Lower lobe of right lung (tissue), 2 donors: Measurements from ENCODE around the gene ZNF584. TPM values are rescaled to one million over a fixed set of nuclear protein-coding genes. Genes with fewer than 3 reads are reported as not detected.

Source experiments
- ATAC-seq, 2 donors: fragments of 200-7000 bp; cut with Tn5 transposase; one replicate each; pipeline ENCODE4 v1.9.1; 2020 to 2022; ENCODE audit warnings: mild to moderate bottlenecking in 2 of 2, moderate library complexity in 2 of 2
- DNase-seq: peaks from one replicate; pipeline ENCODE4 v3.0.0-alpha.2; 2020
- H3K27ac ChIP-seq: fragments of 200-600 bp; one replicate; pipeline ENCODE4 v1.8.0; 2022
- H3K27me3 ChIP-seq: fragments of 200-600 bp; one replicate; pipeline ENCODE4 v1.8.0; 2022; ENCODE audit warnings: low read depth
- H3K36me3 ChIP-seq: fragments of 200-600 bp; one replicate; pipeline ENCODE4 v1.8.0; 2022; ENCODE audit warnings: mild to moderate bottlenecking
- H3K4me1 ChIP-seq: fragments of 200-600 bp; one replicate; pipeline ENCODE4 v1.8.0; 2022
- H3K4me3 ChIP-seq: fragments of 200-600 bp; one replicate; pipeline ENCODE4 v1.8.0; 2022; ENCODE audit warnings: mild to moderate bottlenecking
- H3K9me3 ChIP-seq: fragments of 200-600 bp; one replicate; pipeline ENCODE4 v1.8.0; 2022
- intact Hi-C: fragments of 100-400 bp; cut with DNase I; formaldehyde crosslinking; loops from one replicate; pipeline ENCODE4 v1.11.0; 2022
- total RNA-seq: library from RNA; stranded (reverse); fragmentation: NEBNext Ultra II Directional; extraction: Animal tissue kit (Norgen Biotek cat#: 25700); gene quantifications from one replicate; pipeline ENCODE4 v1.2.1, GENCODE V29; 2021
- TF ChIP-seq, protein P1 (sequence below): fragments of 200-600 bp; IDR thresholded peaks from one replicate; pipeline ENCODE4 v1.8.0; 2022; ENCODE audit warnings: antibody characterized with exemption, mild to moderate bottlenecking
- donor health status: DM: no; HTN: yes; CAD: no; lungs with severe emphysema.

Gene ZNF584
- total RNA-seq, 1 donor from 2014 or later = 10.0 TPM

DNA sequence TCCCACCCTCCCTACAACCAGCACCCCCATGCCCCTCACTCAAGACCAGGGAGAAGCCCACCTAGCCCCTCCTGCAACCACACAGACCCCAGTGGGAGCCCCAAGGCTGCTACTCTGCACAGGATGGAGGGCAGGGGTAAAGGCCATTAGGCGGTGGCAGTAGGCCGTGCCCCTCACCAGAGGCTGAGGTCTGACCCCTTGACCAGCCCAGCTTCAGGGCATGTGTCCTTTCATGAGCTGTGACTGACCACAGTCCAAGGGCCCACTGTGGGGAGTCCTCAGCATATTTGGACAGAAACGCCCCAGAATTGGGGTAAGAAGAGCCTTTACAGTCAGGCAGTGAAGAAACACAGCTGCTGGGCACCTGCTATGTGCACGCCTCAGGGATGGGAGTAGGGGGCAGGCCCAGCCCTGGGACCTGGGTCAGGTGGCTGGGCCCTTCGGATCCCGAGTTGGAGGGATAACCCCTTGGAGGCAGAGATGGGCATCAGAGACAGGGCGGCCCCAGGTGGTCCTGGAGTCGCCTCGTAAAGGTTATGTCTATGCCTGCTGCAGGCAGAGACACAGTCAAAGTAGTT is 23.0 kb upstream of the ZNF584 start:
- H3K4me1 ChIP-seq = peaks cover 48% of the 10 kb centered on the region
- no peaks in the 10 kb centered on the region for H3K9me3 ChIP-seq
- intact Hi-C loops = no loop called here
- peak overlapping the region; percentile 80 for H3K4me3 ChIP-seq
- no peaks in the 10 kb centered on the region for H3K27me3 ChIP-seq
- ATAC-seq = no peak
- DNase-seq = peak; percentile 46
- peak overlapping the region; percentile 99 for H3K27ac ChIP-seq
- TF ChIP-seq, protein P1, sequence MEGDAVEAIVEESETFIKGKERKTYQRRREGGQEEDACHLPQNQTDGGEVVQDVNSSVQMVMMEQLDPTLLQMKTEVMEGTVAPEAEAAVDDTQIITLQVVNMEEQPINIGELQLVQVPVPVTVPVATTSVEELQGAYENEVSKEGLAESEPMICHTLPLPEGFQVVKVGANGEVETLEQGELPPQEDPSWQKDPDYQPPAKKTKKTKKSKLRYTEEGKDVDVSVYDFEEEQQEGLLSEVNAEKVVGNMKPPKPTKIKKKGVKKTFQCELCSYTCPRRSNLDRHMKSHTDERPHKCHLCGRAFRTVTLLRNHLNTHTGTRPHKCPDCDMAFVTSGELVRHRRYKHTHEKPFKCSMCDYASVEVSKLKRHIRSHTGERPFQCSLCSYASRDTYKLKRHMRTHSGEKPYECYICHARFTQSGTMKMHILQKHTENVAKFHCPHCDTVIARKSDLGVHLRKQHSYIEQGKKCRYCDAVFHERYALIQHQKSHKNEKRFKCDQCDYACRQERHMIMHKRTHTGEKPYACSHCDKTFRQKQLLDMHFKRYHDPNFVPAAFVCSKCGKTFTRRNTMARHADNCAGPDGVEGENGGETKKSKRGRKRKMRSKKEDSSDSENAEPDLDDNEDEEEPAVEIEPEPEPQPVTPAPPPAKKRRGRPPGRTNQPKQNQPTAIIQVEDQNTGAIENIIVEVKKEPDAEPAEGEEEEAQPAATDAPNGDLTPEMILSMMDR = no peak
- peaks cover 25% of the 10 kb centered on the region for H3K36me3 ChIP-seq

DNA sequence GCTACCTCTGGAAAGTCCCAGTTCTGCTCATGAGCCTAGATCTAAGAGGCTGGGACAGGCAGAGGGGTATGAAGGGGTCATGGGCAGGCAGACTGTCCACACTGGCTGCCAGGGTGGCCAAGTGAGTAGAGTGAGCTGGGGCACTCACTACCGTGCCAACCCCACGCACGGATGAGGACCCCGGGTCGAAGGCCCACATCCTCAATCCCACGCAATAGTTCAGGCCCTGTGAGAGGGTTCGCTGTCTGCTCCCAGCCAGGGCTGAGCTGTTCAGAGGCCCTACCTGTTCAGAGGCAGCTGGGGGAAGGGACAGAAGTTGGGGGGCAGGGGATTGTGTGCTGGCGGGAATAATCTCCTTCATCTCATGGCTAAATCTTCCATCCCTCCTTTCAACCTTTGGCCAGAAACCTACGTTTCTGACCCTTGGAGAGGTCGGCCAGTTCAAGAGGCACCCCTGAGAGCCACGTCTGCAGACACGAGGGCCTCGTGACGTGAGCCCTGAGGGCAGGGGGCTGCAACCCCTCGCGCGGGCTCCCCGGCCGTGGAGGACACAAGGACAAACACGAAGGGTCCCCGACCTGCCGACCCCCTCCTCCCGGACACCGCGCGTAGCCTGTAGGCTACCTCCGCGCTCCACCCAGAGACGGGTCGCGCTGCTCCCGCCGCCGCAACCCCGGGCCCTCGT is 22.4 kb upstream of the ZNF584 start:
- H3K27me3 ChIP-seq = no peaks in the 10 kb centered on the region
- peak overlapping the region; percentile 99 for H3K27ac ChIP-seq
- H3K36me3 ChIP-seq = peaks cover 31% of the 10 kb centered on the region
- TF ChIP-seq, protein P1 = no peak
- H3K4me1 ChIP-seq = peaks cover 51% of the 10 kb centered on the region
- peak overlapping the region; percentile 80 for H3K4me3 ChIP-seq
- intact Hi-C loops = no loop called here
- peak; percentile 18 to 31 for ATAC-seq
- H3K9me3 ChIP-seq = no peaks in the 10 kb centered on the region
- DNase-seq = peak; percentile 48

DNA sequence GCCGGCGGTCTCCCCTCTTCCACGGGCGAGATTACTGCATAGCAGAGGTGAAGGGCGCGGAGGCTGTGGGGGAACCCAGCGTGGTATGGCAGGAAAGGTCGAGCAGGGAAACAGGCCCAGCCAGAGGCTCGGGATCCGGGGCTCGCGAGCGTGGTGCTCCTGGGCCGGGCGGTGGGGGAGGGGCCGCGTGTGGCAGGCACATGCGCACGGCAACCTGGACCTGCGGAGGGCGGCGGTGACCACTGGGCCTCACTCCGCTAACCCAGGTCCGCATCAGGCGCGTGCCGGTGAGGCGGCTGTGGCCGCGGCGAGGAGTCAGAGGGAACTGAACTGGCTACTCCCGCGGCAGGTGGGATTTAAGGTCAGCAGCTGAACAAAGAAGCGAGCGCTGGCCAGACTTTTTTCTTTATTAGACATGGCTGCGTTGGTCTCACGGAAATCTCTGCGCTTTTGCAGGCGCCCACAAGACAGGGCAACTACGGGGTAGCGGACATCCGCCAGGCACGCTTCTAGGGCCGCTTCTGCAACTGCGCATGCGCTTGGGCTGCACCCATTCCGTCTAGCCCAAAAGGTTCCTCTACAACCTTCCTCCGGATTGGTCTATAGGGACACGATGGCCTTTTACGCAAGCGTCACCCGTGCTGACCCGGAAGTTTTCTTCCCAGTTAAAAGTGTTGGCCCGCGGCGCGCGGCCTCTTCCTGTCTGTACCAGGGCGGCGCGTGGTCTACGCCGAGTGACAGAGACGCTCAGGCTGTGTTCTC is 21.7 kb upstream of the ZNF584 start, which contains the start of gene RPS5:
Gene RPS5, plus strand, starts transcription at position 694 of the 762 bp plus-strand sequence. CDS start 869 bp downstream, outside the sequence.
- Histone ChIP-seq H3K27ac (peak within 1 kb of the TSS; percentile 99), H3K4me3 (peak within 1 kb of the TSS; percentile 80), H3K9me3 (no peaks in the 10 kb centered on the region), H3K27me3 (no peaks in the 10 kb centered on the region), H3K4me1 (peaks cover 48% of the 10 kb centered on the region), H3K36me3 (peaks cover 39% of the 10 kb centered on the region)
- peak; percentile 97 for DNase-seq
- peak; percentile 96 to 97 for ATAC-seq
- TF ChIP-seq, protein P1 = no peak
- intact Hi-C loops = no loop called here

DNA sequence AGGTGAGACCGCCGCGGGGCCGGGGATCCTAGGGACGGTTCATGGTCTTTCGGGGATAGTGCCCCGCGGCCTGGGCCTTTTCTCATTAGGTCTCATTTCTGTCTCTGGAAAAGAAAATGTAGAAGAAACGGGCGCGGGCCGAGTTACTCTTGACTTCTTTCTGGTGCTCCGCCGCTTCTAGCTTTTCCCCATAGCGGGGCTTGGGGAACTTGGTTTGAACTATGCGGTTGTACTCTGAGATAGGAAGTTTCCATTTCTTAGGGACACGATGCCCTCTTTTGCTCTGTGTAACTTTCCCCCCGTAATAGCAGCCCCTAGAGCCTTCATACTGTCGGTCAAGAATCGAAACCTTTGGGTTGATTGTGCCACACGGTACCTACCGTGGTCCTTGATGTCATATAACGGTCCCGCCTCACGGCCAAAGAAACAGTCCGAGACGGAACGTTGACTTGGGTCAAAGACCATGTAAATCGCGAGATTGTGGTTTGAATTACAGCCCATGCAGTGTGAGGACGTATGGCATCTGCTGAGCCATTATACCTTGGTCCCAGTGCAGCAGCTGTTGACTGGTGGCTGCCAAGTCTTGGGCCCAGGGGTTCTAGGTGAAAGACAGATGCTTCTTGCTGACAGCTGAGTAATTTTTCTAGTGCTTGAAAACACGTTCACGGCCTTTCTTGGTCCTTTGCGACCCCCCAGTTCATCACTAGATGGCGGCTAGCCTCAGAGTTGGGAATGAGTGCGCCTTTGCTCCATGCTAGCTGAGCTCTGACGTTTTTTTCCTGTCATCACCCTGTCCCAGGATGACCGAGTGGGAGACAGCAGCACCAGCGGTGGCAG is 20.9 kb upstream of the ZNF584 start:
- ATAC-seq = no peak
- Histone ChIP-seq H3K4me1 (peaks cover 42% of the 10 kb centered on the region), H3K9me3 (no peaks in the 10 kb centered on the region), H3K27ac (peak overlapping the region; percentile 99), H3K4me3 (peak overlapping the region; percentile 80), H3K27me3 (no peaks in the 10 kb centered on the region), H3K36me3 (peaks cover 45% of the 10 kb centered on the region)
- intact Hi-C loops = no loop called here
- TF ChIP-seq, protein P1 = no peak
- DNase-seq = no peak

DNA sequence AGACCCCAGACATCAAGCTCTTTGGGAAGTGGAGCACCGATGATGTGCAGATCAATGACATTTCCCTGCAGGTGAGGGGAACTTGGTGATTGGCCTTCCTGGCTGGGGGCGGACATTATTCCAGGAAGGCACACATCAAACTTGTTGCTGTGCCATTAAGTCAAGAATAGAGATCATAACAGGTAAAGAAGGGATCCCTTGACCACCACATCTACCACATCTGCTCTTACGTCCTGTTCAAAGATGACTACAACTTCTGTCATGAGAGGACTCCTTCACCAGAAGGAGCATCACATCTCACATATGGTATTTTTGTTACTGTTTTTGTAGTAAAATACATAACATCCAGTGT is 20.3 kb upstream of the ZNF584 start:
- Histone ChIP-seq H3K27me3 (no peaks in the 10 kb centered on the region), H3K27ac (no peak overlapping the region), H3K4me3 (peak overlapping the region; percentile 80), H3K9me3 (no peaks in the 10 kb centered on the region), H3K36me3 (peaks cover 51% of the 10 kb centered on the region), H3K4me1 (peaks cover 42% of the 10 kb centered on the region)
- TF ChIP-seq, protein P1 = no peak
- intact Hi-C loops = no loop called here
- DNase-seq (no peak), ATAC-seq (no peak)
